ENCODE results near the gene HS1BP3.
A peak's percentile ranks its signal among the peaks of the same experiment; 100 is the strongest.

HS1BP3 gene

DNA sequence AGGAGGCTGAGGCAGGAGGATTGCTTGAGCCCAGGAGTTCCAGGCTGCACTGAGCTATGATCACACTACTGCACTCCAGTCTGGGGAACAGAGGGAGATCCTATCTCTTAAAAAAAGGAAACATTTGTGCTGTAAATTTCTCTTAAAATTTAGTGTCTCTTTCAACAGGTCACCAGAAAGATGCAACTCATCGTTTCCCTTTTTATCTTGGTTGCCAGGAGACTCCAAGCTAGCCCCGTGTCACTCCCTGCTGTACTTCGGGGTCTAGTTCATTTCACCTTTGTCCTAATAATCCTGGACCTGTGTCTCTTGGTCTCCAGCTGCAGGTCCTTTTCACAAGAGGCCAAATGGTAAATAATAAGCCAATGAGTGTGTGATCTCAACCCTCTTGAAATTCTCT is 7.1 kb downstream of the HS1BP3 start:
- H3K4me3 ChIP-seq (ENCODE audit: low read depth, low read length): no peak overlapping the region
- TF ChIP-seq, protein P1, sequence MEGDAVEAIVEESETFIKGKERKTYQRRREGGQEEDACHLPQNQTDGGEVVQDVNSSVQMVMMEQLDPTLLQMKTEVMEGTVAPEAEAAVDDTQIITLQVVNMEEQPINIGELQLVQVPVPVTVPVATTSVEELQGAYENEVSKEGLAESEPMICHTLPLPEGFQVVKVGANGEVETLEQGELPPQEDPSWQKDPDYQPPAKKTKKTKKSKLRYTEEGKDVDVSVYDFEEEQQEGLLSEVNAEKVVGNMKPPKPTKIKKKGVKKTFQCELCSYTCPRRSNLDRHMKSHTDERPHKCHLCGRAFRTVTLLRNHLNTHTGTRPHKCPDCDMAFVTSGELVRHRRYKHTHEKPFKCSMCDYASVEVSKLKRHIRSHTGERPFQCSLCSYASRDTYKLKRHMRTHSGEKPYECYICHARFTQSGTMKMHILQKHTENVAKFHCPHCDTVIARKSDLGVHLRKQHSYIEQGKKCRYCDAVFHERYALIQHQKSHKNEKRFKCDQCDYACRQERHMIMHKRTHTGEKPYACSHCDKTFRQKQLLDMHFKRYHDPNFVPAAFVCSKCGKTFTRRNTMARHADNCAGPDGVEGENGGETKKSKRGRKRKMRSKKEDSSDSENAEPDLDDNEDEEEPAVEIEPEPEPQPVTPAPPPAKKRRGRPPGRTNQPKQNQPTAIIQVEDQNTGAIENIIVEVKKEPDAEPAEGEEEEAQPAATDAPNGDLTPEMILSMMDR (IDR thresholded peaks at IDR 0.05; ENCODE audit: insufficient read depth, low read depth, low read length, missing control alignments): no peak
- no peak for DNase-seq (ENCODE audit: low read depth)

GRCh38 chr2:20643060-20643459 is 7.8 kb downstream of the HS1BP3 start:
- DNase-seq (ENCODE audit: low read depth): no peak
- TF ChIP-seq, protein P1 (IDR thresholded peaks at IDR 0.05; ENCODE audit: insufficient read depth, low read depth, low read length, missing control alignments): no peak
- H3K4me3 ChIP-seq (ENCODE audit: low read depth, low read length): no peak overlapping the region

DNA sequence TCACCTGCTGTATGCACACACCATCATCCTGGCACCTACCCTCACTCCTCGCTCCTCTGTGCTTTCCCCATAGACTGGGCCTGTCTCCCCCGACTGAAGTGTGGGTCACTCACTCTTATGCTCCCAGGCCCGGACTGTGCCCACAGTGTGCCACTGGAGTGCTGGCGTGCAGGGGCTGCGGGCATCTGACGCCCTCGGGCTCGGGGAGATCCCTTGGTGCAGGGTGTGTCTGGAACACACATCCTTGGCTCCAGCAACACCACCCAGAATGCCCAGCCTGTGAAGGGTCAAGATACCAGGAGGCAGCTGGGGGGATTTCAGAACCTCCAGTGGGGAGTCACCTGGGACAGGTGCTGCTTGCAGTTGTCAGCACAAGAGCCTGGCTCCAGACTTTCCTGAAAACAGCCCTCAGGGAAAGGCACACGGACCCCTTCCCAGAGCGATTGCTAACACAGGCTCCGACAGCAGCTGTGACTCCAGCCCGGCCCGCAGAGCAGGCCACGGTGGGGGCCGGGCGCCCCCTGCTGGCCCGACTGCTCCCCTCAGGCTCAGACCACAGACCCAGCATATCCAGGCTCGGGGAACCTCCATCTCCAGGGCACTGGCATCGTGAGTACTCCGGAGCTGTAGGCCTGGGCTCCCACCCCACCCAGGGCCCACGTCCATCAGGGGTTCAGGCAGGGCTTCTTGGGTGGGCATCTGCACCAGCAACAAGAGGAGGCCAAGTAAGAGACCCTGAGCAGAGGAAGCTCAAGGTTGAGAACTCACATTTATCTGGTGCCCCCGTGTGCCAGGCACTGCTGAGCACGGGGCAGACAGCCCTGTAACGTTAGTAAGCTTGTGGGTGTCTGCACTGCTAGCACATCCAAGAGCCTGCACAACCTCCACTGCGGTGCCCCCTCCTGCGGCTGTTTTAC is 8.6 kb downstream of the HS1BP3 start:
- TF ChIP-seq, protein P1 (IDR thresholded peaks at IDR 0.05; ENCODE audit: insufficient read depth, low read depth, low read length, missing control alignments): peak; percentile 99
- peak; percentile 78 for DNase-seq (ENCODE audit: low read depth)
- H3K4me3 ChIP-seq (ENCODE audit: low read depth, low read length): no peak overlapping the region

DNA sequence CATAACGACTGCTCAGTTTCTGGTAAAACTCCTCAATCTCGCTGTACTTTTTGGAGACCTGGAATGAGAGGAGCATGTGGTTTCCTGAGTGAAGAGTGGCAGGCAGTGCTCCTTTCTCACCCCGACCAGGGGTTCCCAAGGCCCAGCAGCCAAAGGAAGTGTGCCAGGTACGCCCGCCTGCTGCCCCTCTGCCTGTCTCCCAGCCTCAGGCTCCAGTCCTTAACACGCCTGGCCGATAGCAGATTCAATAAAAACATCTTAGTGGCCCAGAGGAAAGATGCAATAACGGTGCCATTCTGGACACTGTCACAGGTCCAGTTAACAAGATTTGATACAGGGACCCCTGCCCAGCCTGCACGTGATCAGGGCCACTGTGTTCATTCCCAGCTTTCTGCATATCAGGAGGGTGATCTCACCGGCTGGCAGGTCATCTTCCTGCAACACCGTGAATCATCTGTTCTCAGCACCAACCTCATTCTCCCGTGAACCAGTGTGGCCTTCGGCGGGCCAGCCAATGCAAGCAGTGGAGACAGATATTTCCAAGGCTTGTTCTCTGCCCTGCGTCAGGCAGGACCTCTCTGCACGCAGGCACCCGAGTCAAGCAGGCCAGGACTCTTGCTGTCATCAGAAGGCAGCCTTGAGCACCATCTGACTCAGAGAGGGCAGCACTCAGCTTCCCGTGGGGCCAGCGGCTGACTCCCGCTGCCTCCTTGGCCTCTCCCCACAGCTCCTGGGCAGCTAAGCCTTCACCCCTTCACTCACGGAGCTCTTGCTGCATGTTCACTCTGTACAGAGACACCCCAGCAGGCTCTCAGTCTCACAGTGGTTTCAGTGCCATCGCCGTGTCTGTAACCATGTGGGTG is 9.5 kb downstream of the HS1BP3 start:
- no peak overlapping the region for H3K4me3 ChIP-seq (ENCODE audit: low read depth, low read length)
- TF ChIP-seq, protein P1 (IDR thresholded peaks at IDR 0.05; ENCODE audit: insufficient read depth, low read depth, low read length, missing control alignments): no peak
- no peak for DNase-seq (ENCODE audit: low read depth)

GRCh38 chr2:20640411-20641122 is 10.3 kb downstream of the HS1BP3 start:
- TF ChIP-seq, protein P1 (IDR thresholded peaks at IDR 0.05; ENCODE audit: insufficient read depth, low read depth, low read length, missing control alignments): no peak
- no peak overlapping the region for H3K4me3 ChIP-seq (ENCODE audit: low read depth, low read length)
- DNase-seq (ENCODE audit: low read depth): no peak

- no peak for DNase-seq (ENCODE audit: low read depth)
- TF ChIP-seq, protein P1 (IDR thresholded peaks at IDR 0.05; ENCODE audit: insufficient read depth, low read depth, low read length, missing control alignments): no peak
- H3K4me3 ChIP-seq (ENCODE audit: low read depth, low read length): no peak overlapping the region
Observed at GRCh38 chr2:20638646-20639430, 12.1 kb downstream of the HS1BP3 start.

Measured in GM12865 (cell line).